DOHH2 (cell line): ENCODE measurements around the gene TRRAP.

ENCODE experiments used
- H3F3A ChIP-seq: fragments of 200-600 bp; sonication (generic), shearing (Covaris generic); 2 replicates; pipeline ENCODE4 v1.6.0; 2016; ENCODE audit warnings: antibody characterized with exemption, mild to moderate bottlenecking; ENCODE audit not compliant: control insufficient read depth, insufficient read depth
- H3K27ac ChIP-seq: fragments of 200-600 bp; sonication (generic); 2 replicates; pipeline ENCODE4 v1.5.1; 2014; ENCODE audit warnings: low read depth, mild to moderate bottlenecking, low read length, moderate library complexity
- H3K27me3 ChIP-seq: fragments of 200-600 bp; sonication (generic); 2 replicates; pipeline ENCODE4 v1.6.1; 2014; ENCODE audit warnings: mild to moderate bottlenecking, low read length, mixed read lengths; ENCODE audit not compliant: control insufficient read depth
- H3K36me3 ChIP-seq: fragments of 200-600 bp; sonication (generic); 2 replicates; pipeline ENCODE4 v1.6.1; 2014; ENCODE audit warnings: mild to moderate bottlenecking, low read length, moderate library complexity, mixed read lengths; ENCODE audit not compliant: control insufficient read depth
- H3K4me1 ChIP-seq: fragments of 200-600 bp; sonication (generic); 2 replicates; pipeline ENCODE4 v1.6.1; 2014; ENCODE audit warnings: mild to moderate bottlenecking, low read length, mixed read lengths; ENCODE audit not compliant: control insufficient read depth
- H3K4me2 ChIP-seq: fragments of 200-600 bp; sonication (generic); 2 replicates; pipeline ENCODE4 v1.6.0; 2014; ENCODE audit warnings: mild to moderate bottlenecking, low read length, moderate library complexity
- H3K4me3 ChIP-seq: fragments of 200-600 bp; sonication (generic); 2 replicates; pipeline ENCODE4 v1.5.1; 2014; ENCODE audit warnings: mild to moderate bottlenecking, low read length, mixed read lengths
- H3K79me2 ChIP-seq: fragments of 200-600 bp; sonication (generic); 2 replicates; pipeline ENCODE4 v1.6.1; 2014; ENCODE audit warnings: mild to moderate bottlenecking, low read length, mixed read lengths; ENCODE audit not compliant: control insufficient read depth
- H3K9me2 ChIP-seq: fragments of 200-600 bp; sonication (generic); replicated peaks from 2 replicates; pipeline ENCODE4 v1.6.1; 2014; ENCODE audit warnings: mild to moderate bottlenecking, low read length, mixed read lengths; ENCODE audit not compliant: control insufficient read depth
- H3K9me3 ChIP-seq: fragments of 200-600 bp; sonication (generic); 2 replicates; pipeline ENCODE4 v1.6.1; 2014; ENCODE audit warnings: antibody characterized with exemption, low read length, mixed read lengths; ENCODE audit not compliant: control insufficient read depth, insufficient read depth
- H4K20me1 ChIP-seq: fragments of 200-600 bp; sonication (generic); 2 replicates; pipeline ENCODE4 v1.6.0; 2014; ENCODE audit warnings: low read depth, mild to moderate bottlenecking, antibody characterized with exemption, low read length, moderate library complexity; ENCODE audit not compliant: control insufficient read depth, insufficient read depth
- EZH2phosphoT487 ChIP-seq: fragments of 200-600 bp; sonication (generic); IDR thresholded peaks from 2 replicates; pipeline ENCODE4 v1.6.1; 2017; ENCODE audit warnings: borderline replicate concordance, mild to moderate bottlenecking, antibody characterized with exemption, low read length, moderate library complexity, mixed read lengths
- TF ChIP-seq, protein P1 (sequence below): fragments of 200-600 bp; sonication (generic); IDR thresholded peaks from one replicate; pipeline ENCODE4 v1.5.1; 2014; ENCODE audit warnings: antibody characterized with exemption, mild to moderate bottlenecking, low read depth, low read length; ENCODE audit not compliant: poor library complexity, severe bottlenecking

The TRRAP gene

DNA sequence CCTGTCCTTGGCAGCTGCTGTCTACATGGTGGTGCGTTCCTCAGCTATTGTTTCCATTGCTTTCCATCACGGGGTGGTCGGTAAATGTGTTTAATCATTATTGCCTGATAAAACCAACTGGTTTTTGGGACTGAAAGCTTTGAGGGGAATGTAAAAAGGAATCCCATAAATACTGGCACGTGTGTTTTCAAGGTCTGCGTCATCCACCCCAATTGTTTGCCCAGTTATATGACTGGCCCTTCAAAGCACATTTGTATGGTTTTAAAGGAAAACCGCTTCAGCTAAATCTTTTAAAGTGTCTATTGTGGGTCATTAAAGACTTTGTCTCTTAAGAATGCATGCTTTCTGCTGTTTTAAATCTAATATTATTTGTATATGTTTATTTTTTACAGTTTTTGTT is 65.0 kb downstream of the TRRAP start:
- H3K9me2 ChIP-seq, result no peaks in the 10 kb centered on the region
- H3K9me3 ChIP-seq, result no peaks in the 10 kb centered on the region
- no peaks in the 10 kb centered on the region for H3F3A ChIP-seq
- H3K4me2 ChIP-seq, result no peak overlapping the region
- peaks cover 15% of the 10 kb centered on the region for H3K79me2 ChIP-seq
- H3K36me3 ChIP-seq, result peaks cover 94% of the 10 kb centered on the region
- no peaks in the 10 kb centered on the region for H3K4me1 ChIP-seq
- H3K27ac ChIP-seq, result no peak overlapping the region
- peaks cover 6% of the 10 kb centered on the region; the same call in 1 of the 2 replicates for H4K20me1 ChIP-seq
- no peaks in the 10 kb centered on the region for H3K27me3 ChIP-seq
- no peak overlapping the region for H3K4me3 ChIP-seq
- no peak for TF ChIP-seq EZH2phosphoT487

DNA sequence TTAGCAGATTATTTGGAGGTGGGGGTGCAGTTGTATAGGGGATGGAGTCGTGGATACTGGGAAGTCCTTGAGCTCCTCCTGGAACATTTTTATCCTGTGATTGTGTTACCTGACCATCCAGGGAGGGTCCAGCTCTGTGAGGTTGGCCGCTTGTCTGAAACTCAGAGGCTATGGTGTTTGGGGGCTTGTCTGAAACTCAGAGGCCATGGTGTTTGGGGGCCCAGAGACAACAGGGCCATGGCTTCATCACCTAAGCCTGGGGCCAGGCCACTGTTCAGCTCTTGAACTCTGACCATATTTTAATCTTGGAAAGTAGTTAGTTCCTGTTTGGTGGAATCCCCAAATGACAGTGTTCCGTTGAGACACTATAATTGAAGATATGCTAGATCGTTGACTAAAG is 66.1 kb downstream of the TRRAP start:
- Histone ChIP-seq H3K27ac (no peak overlapping the region), H3K4me1 (no peaks in the 10 kb centered on the region), H3K36me3 (peaks cover 94% of the 10 kb centered on the region), H3K27me3 (no peaks in the 10 kb centered on the region), H3K9me3 (no peaks in the 10 kb centered on the region), H3K9me2 (no peaks in the 10 kb centered on the region), H3F3A (no peaks in the 10 kb centered on the region), H3K4me3 (no peak overlapping the region), H3K79me2 (peaks cover 15% of the 10 kb centered on the region), H3K4me2 (no peak overlapping the region), H4K20me1 (0 out of 2 replicates have a peak, but pooled peaks cover 6% of the 10 kb centered on the region)
- TF ChIP-seq EZH2phosphoT487, result no peak
- TF ChIP-seq, protein P1, sequence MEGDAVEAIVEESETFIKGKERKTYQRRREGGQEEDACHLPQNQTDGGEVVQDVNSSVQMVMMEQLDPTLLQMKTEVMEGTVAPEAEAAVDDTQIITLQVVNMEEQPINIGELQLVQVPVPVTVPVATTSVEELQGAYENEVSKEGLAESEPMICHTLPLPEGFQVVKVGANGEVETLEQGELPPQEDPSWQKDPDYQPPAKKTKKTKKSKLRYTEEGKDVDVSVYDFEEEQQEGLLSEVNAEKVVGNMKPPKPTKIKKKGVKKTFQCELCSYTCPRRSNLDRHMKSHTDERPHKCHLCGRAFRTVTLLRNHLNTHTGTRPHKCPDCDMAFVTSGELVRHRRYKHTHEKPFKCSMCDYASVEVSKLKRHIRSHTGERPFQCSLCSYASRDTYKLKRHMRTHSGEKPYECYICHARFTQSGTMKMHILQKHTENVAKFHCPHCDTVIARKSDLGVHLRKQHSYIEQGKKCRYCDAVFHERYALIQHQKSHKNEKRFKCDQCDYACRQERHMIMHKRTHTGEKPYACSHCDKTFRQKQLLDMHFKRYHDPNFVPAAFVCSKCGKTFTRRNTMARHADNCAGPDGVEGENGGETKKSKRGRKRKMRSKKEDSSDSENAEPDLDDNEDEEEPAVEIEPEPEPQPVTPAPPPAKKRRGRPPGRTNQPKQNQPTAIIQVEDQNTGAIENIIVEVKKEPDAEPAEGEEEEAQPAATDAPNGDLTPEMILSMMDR, result no peak

DNA sequence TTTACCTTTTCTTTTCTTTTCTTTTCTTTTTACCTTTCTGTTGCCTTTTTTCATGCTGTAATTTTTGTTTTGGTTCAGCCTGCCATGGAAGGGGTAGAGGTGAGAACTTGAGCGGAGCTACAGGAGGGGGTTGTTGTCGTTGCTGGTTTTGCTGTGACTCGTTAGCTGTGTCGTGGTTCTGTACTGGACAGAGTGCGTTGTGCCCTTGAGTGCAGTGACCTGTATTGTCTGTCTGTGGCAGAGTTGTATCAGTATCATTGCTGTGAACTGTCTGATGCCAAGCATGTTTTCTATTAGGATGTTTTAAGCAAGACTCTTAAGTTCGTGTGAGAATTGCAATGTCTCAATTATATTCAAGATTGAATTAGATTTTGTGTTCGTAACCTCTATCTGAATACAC is 67.5 kb downstream of the TRRAP start:
- no peaks in the 10 kb centered on the region for H3K27me3 ChIP-seq
- H3K79me2 ChIP-seq, result peaks cover 15% of the 10 kb centered on the region
- H3K36me3 ChIP-seq, result peaks cover 94% of the 10 kb centered on the region
- no peaks in the 10 kb centered on the region for H3K4me1 ChIP-seq
- no peaks in the 10 kb centered on the region for H3K9me2 ChIP-seq
- no peak overlapping the region for H3K4me2 ChIP-seq
- 0 out of 2 replicates have a peak, but pooled peaks cover 6% of the 10 kb centered on the region for H4K20me1 ChIP-seq
- no peak overlapping the region for H3K27ac ChIP-seq
- H3K4me3 ChIP-seq, result no peak overlapping the region
- TF ChIP-seq EZH2phosphoT487, result no peak
- TF ChIP-seq, protein P1, result no peak
- no peaks in the 10 kb centered on the region for H3F3A ChIP-seq
- no peaks in the 10 kb centered on the region for H3K9me3 ChIP-seq

DNA sequence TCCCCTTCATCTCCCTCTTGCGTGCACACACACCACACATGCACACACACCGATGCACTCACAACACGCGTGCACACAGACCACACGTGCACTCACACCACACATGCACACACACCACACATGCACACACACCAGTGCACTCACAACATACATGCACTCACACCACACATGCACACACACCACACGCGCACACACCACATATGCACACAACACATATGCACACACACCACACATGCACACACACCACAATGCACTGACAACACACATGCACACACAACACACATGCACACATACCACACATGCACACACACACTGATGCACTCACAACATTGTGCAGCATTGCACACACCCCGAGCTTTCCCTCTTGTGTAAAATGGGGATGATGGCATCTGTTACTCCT is 68.1 kb downstream of the TRRAP start:
- TF ChIP-seq, protein P1, result no peak
- no peak for TF ChIP-seq EZH2phosphoT487
- Histone ChIP-seq H3K9me2 (no peaks in the 10 kb centered on the region), H3F3A (no peaks in the 10 kb centered on the region), H3K27ac (no peak overlapping the region), H3K36me3 (peaks cover 94% of the 10 kb centered on the region), H3K4me3 (no peak overlapping the region), H3K9me3 (no peaks in the 10 kb centered on the region), H3K27me3 (no peaks in the 10 kb centered on the region), H3K4me1 (no peaks in the 10 kb centered on the region), H3K79me2 (peaks cover 15% of the 10 kb centered on the region), H4K20me1 (0 out of 2 replicates have a peak, but pooled peaks cover 6% of the 10 kb centered on the region), H3K4me2 (no peak overlapping the region)
